HCT116 (cell line): Measurements from ENCODE around the gene RANBP17. TPM values are rescaled to one million over a fixed set of nuclear protein-coding genes. Genes with fewer than 3 reads are reported as not detected.

Experiments used
- ATAC-seq: fragments of 200-7000 bp; cut with Tn5 transposase; 2 replicates; pipeline ENCODE4 v1.9.1; 2020; ENCODE audit warnings: mild to moderate bottlenecking, moderate library complexity
- BruUV-seq: library from RNA; stranded (reverse); fragments of 400-500 nt; replicated peaks from 2 replicates; lab custom pipeline; 2021; lab: Mats Ljungman, UMichigan
- CTCF ChIA-PET: fragments of 300-600 bp; sonication (Branson Sonifier 250); formaldehyde crosslinking; loops from one replicate; lab custom pipeline; 2021; ENCODE audit warnings: antibody characterized with exemption; lab: Charles Lee
- POLR2A ChIA-PET: fragments of 300-600, 350-600 bp; sonication (Branson Sonifier 250); formaldehyde crosslinking; loops from one replicate; lab custom pipeline; 2021; ENCODE audit warnings: antibody characterized with exemption; lab: Charles Lee
- RAD21 ChIA-PET, 2 experiments: fragments of 300-600 bp; sonication (Branson Sonifier 250); formaldehyde crosslinking; loops; one replicate each; lab custom pipeline; 2023; ENCODE audit warnings: low total read pairs in 2 of 2; ENCODE audit not compliant: uncharacterized antibody in 2 of 2, unreplicated experiment in 2 of 2, low non-redundant PET in 1 of 2; lab: Charles Lee
- DNase-seq: peaks from one replicate; pipeline ENCODE4 v3.0.0-alpha.2; 2010; ENCODE audit warnings: low read depth, low spot score
- H2AFZ ChIP-seq: fragments of 200-600 bp; shearing (Covaris generic), sonication (generic); 2 replicates; pipeline ENCODE4 v1.6.1; 2017; ENCODE audit warnings: low read depth, mixed run types, mixed read lengths, antibody characterized with exemption, low read length; ENCODE audit not compliant: poor library complexity, severe bottlenecking
- H3K27ac ChIP-seq: 2 replicates; pipeline ENCODE4 v1.5.1; 2012; ENCODE audit warnings: low read depth, low read length
- H3K27me3 ChIP-seq: fragments of 200-600 bp; sonication (generic); 2 replicates; pipeline ENCODE4 v1.6.1; 2016; ENCODE audit warnings: mixed run types, low read length, mixed read lengths; ENCODE audit not compliant: insufficient read depth
- H3K36me3 ChIP-seq, 2 experiments: fragments of 200-500 bp in 1 of 2; fragments of 200-600 bp in 1 of 2; sonication (Bioruptor generic) in 1 of 2; sonication (generic) in 1 of 2; 2 replicates each; pipeline versions ENCODE4 v1.5.1 to v1.6.1; 2014 to 2016; ENCODE audit warnings: low read length in 2 of 2, inconsistent platforms in 1 of 2, mixed read lengths in 1 of 2, mixed run types in 1 of 2; ENCODE audit not compliant: insufficient read depth in 2 of 2, control insufficient read depth in 1 of 2
- H3K4me1 ChIP-seq, 2 experiments: fragments of 200-600 bp in 1 of 2; sonication (generic) in 1 of 2; 2 replicates each; pipeline versions ENCODE4 v1.5.1 to v1.6.1; 2012 to 2017; ENCODE audit warnings: low read length in 2 of 2, inconsistent platforms in 1 of 2, mild to moderate bottlenecking in 1 of 2, mixed read lengths in 1 of 2, mixed run types in 1 of 2, moderate library complexity in 1 of 2; ENCODE audit not compliant: insufficient read depth in 2 of 2, control insufficient read depth in 1 of 2
- H3K4me2 ChIP-seq: fragments of 200-600 bp; sonication (generic); 2 replicates; pipeline ENCODE4 v1.6.1; 2017; ENCODE audit warnings: mixed run types, low read length, mixed read lengths
- H3K4me3 ChIP-seq, 2 experiments: fragments of 200-600 bp in 1 of 2; sonication (generic) in 1 of 2; replicated peaks in 1 of 2; 2 replicates each; pipeline ENCODE4 v1.5.1; 2011 to 2016; ENCODE audit warnings: low read length in 2 of 2, control low read depth in 1 of 2, low read depth in 1 of 2, mild to moderate bottlenecking in 1 of 2, mixed read lengths in 1 of 2, mixed run types in 1 of 2
- H3K79me2 ChIP-seq: fragments of 200-600 bp; sonication (generic); 2 replicates; pipeline ENCODE4 v1.6.1; 2017; ENCODE audit warnings: mild to moderate bottlenecking, mixed run types, low read length, moderate library complexity, mixed read lengths; ENCODE audit not compliant: insufficient read depth
- H3K9ac ChIP-seq: fragments of 200-600 bp; sonication (generic); 2 replicates; pipeline ENCODE4 v1.6.1; 2016; ENCODE audit warnings: low read length, mixed read lengths
- H3K9me2 ChIP-seq: fragments of 200-600 bp; sonication (generic), shearing (Covaris generic); 2 replicates; pipeline ENCODE4 v1.6.1; 2017; ENCODE audit warnings: mixed run types, mild to moderate bottlenecking, moderate library complexity; ENCODE audit not compliant: insufficient read depth
- H3K9me3 ChIP-seq, 2 experiments: fragments of 200-500 bp in 1 of 2; fragments of 200-600 bp in 1 of 2; sonication (Bioruptor generic) in 1 of 2; sonication (generic) in 1 of 2; 2 replicates each; pipeline ENCODE4 v1.6.1; 2014 to 2017; ENCODE audit warnings: low read length in 2 of 2, mixed read lengths in 2 of 2, inconsistent platforms in 1 of 2, low read depth in 1 of 2, mild to moderate bottlenecking in 1 of 2, mixed run types in 1 of 2, moderate library complexity in 1 of 2; ENCODE audit not compliant: control insufficient read depth in 1 of 2, insufficient read depth in 1 of 2
- H4K20me1 ChIP-seq: fragments of 200-600 bp; sonication (generic), shearing (Covaris generic); 2 replicates; pipeline ENCODE4 v1.6.1; 2017; ENCODE audit warnings: mixed run types, mild to moderate bottlenecking, moderate library complexity; ENCODE audit not compliant: insufficient read depth
- ATF3 ChIP-seq: IDR thresholded peaks from 2 replicates; pipeline ENCODE4 v1.6.1; 2012
- CBX3 ChIP-seq: IDR thresholded peaks from 2 replicates; pipeline ENCODE4 v1.6.1; 2012; ENCODE audit warnings: low read depth
- CTCF ChIP-seq, 3 experiments: fragments of 200-600 bp in 1 of 3; sonication (generic) in 1 of 3; IDR thresholded peaks in 2 of 3; conservative IDR thresholded peaks in 1 of 3; 2 replicates each; pipeline ENCODE4 v1.5.1; 2012 to 2017; ENCODE audit warnings: low read depth in 2 of 3, low read length in 2 of 3, antibody characterized with exemption in 1 of 3, borderline replicate concordance in 1 of 3, control low read depth in 1 of 3, mild to moderate bottlenecking in 1 of 3, mixed read lengths in 1 of 3, mixed run types in 1 of 3, moderate library complexity in 1 of 3; ENCODE audit not compliant: insufficient read depth in 1 of 3
- JUND ChIP-seq: IDR thresholded peaks from 2 replicates; pipeline ENCODE4 v1.6.1; 2012
- MAX ChIP-seq: IDR thresholded peaks from 2 replicates; pipeline ENCODE4 v1.6.1; 2012
- POLR2A ChIP-seq: IDR thresholded peaks from 2 replicates; pipeline ENCODE4 v1.7.0; 2011; ENCODE audit warnings: borderline replicate concordance; ENCODE audit not compliant: insufficient read depth, insufficient read length; ENCODE audit errors: extremely low read depth
- POLR2AphosphoS5 ChIP-seq: IDR thresholded peaks from 2 replicates; pipeline ENCODE4 v1.6.1; 2011; ENCODE audit warnings: mild to moderate bottlenecking, low read depth, low read length, moderate library complexity
- SIN3A ChIP-seq: IDR thresholded peaks from 2 replicates; pipeline ENCODE4 v1.6.1; 2012; ENCODE audit warnings: low read depth
- SRF ChIP-seq: IDR thresholded peaks from 2 replicates; pipeline ENCODE4 v1.6.1; 2012; ENCODE audit warnings: low read depth
- ZNF274 ChIP-seq: fragments of 200-500 bp; sonication (Bioruptor generic); IDR thresholded peaks from 2 replicates; pipeline ENCODE4 v1.6.1; 2014; ENCODE audit warnings: mild to moderate bottlenecking, low read depth, low read length, inconsistent platforms
- intact Hi-C: fragments of 100-400 bp; cut with micrococcal nuclease; formaldehyde crosslinking; loops from 2 replicates; pipeline ENCODE4 v1.10.0; 2022
- total RNA-seq: library from RNA; stranded (reverse); gene quantifications from one replicate; pipeline ENCODE4 v1.2.1, GENCODE V29; 2021; ENCODE audit not compliant: unreplicated experiment

Gene RANBP17
- total RNA-seq, 1 experiment from 2014 or later: 18.2 TPM

- TF ChIP-seq CTCF (IDR thresholded peaks at IDR 0.05 in 2 of 3, conservative IDR thresholded peaks at IDR 0.05 in 1 of 3; ENCODE audit: borderline replicate concordance in 1 of 3, insufficient read depth in 1 of 3, low read depth in 2 of 3, low read length in 2 of 3): no peak
- no peak for TF ChIP-seq POLR2AphosphoS5
- TF ChIP-seq POLR2A: no peak
- TF ChIP-seq SRF: no peak
- TF ChIP-seq MAX: no peak
- no peak for TF ChIP-seq JUND
- TF ChIP-seq ZNF274: no peak
- no peak for TF ChIP-seq CBX3
Observed at GRCh38 chr5:171250738-171251137, 388.9 kb downstream of the RANBP17 start (continued).

- intact Hi-C loops: no loop called here
- no peaks in the 10 kb centered on the region for H4K20me1 ChIP-seq
- no peak overlapping the region for H2AFZ ChIP-seq
- H3K9me2 ChIP-seq: no peaks in the 10 kb centered on the region
- no peaks in the 10 kb centered on the region for H3K27me3 ChIP-seq
- H3K4me1 ChIP-seq: no peaks in the 10 kb centered on the region
- no peak for ATAC-seq
- no peaks in the 10 kb centered on the region for H3K79me2 ChIP-seq
- no TSS peak for BruUV-seq
- no peak overlapping the region for H3K4me2 ChIP-seq
- peaks cover 0 to 4% of the 10 kb centered on the region in 2 experiments; a peak in 1 of 4 replicates for H3K9me3 ChIP-seq
- no peak for DNase-seq
- H3K4me3 ChIP-seq: no peak overlapping the region
- H3K27ac ChIP-seq: no peak overlapping the region
- RAD21 ChIA-PET: no interaction called here
- POLR2A ChIA-PET: no interaction called here
- no peaks in the 10 kb centered on the region for H3K36me3 ChIP-seq
- H3K9ac ChIP-seq: no peak overlapping the region
- no peak for TF ChIP-seq CBX3
- no peak for TF ChIP-seq SIN3A
- no peak for TF ChIP-seq ATF3
- no peak for TF ChIP-seq POLR2A
- CTCF ChIA-PET: no interaction called here
Observed at GRCh38 chr5:171251519-171251918, 389.7 kb downstream of the RANBP17 start.
